HG03575 (cell line): Measurements from ENCODE around the gene KCNG4.

Experiments used
- ATAC-seq: cut with Tn5 transposase; IDR thresholded peaks from one replicate; pipeline ENCODE4 v1.9.1; 2021; ENCODE audit not compliant: unreplicated experiment, insufficient number of reproducible peaks, low FRiP score; ENCODE audit errors: extremely low read depth

Gene KCNG4

GRCh38 chr16:84178892-84179611 lies 60.8 kb downstream of the KCNG4 start:
- ATAC-seq: no peak

DNA sequence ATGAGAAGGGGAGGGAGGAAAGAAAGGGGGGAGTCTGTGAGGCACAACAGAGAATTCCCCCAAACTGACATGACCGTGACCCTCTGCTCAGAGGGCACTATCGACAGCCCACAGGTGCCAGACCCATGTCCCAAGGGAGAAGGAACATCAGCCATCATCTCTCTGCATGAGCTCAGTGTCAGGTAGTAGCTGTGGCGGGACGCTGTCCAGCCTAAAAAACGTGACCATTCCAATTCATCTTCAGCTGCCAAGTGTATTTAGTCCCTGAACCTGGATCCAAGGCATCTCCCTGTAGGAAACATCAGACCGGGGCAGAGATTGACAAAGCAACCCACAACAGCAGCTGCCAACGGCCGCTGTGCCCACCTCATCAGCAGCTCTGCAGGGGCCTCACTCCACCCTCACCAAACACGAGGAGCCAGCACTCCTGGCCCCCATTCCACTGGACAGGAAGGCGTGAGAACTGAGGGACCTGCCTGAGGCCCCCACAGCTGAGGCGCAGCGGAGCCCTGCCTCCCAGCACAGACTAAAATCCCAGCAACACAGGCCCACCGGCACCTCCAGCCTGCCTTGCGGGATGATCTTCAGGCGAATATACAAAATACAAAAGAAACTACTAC lies 61.6 kb downstream of the KCNG4 start:
- ATAC-seq: no peak

- ATAC-seq: no peak
Measured at GRCh38 chr16:84177741-84178073, 62.1 kb downstream of the KCNG4 start.

DNA sequence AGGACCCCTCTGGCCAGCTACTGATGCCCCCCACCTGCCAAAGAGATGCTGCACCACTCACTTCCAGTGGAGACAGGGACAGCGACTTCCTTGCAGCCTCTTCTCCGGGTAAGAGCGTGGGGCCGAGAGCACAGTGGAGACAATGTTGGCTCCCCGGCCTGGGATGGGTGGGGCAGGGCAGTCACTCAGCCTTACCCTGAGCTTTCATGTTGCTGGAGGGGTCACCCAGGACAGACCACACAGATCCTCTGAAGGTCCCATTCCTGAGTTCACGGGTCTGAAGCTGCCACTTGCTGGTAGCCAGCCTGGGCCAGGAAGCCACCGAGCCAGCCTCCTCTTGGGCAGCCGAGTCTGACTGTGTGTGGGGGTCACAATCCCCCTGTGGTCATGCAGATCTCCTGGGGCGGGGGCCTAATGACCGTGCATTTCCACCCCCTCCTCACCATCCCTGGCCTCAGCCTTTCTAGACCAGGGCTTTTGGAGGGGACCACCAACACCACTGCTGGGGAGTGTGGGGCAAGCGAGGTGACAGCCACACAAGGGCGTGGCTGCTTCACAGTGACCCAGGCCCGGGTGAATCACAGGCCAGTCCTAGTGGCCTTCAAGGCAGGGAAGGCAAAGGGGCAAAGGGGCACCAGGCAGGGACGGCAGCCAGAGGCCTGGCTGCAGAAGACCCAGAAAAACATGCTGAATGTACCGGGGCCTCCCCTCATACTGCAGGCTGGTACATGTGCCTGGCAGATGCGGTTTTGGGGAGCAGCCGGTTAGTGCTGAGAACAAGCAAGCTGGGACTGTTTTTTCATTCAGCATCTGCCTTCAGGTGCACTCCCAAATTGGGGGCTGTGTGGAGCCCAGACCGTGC lies 63.4 kb downstream of the KCNG4 start:
- ATAC-seq: no peak

- ATAC-seq: no peak
Measured at GRCh38 chr16:84175350-84176081, 64.3 kb downstream of the KCNG4 start.

DNA sequence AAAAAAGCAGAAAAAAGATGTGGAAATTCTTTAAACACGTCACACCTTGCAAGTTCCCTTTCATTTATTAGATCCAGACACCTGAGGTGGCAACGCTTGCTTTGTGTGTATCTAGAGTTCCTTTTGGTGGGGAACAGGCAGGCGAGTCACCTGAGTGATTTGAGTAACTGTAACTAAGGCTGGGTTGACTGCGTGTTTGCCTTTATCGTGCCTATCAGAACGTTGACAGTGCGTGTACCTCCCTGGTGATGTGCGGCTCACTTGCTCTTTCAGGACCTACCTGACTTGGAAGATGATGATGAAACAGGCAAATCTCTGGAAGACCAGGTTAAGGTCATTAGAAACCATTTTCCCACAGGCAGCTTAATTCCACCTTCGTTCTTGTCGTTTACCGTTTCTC lies 65.4 kb downstream of the KCNG4 start:
- no peak for ATAC-seq

GRCh38 chr16:84169765-84170310 lies 70.0 kb downstream of the KCNG4 start:
- ATAC-seq: no peak
